Bronchial epithelial cell (primary cell): ENCODE results near the gene TGFBR3L. TPM values are rescaled to one million over a fixed set of nuclear protein-coding genes. Genes with fewer than 3 reads are reported as not detected.
A peak's percentile ranks its signal among the peaks of the same experiment; 100 is the strongest.

Experiments used
- DNase-seq: peaks from one replicate; pipeline ENCODE4 v3.0.0-alpha.2; 2010; ENCODE audit warnings: low read depth
- FAIRE-seq: peaks from 2 replicates; lab custom pipeline; 2011; peaks lifted over from hg19 to GRCh38; lab: Jason Lieb, UNC
- H3K27me3 ChIP-seq: 2 replicates; pipeline ENCODE4 v1.5.1; 2011; ENCODE audit warnings: low read length; ENCODE audit not compliant: control insufficient read depth, insufficient read depth
- H3K36me3 ChIP-seq: 2 replicates; pipeline ENCODE4 v1.5.1; 2011; ENCODE audit warnings: low read length; ENCODE audit not compliant: control insufficient read depth, insufficient read depth
- H3K4me3 ChIP-seq: 2 replicates; pipeline ENCODE4 v1.5.1; 2011; ENCODE audit warnings: mild to moderate bottlenecking, low read depth, low read length, control low read depth
- total RNA-seq: library from RNA; depleted of rRNA; stranded (reverse); fragments of >200 nt; gene quantifications from 2 replicates; pipeline ENCODE4 v1.2.1, GENCODE V29; 2014
- TF ChIP-seq, protein P1 (sequence below): IDR thresholded peaks from 2 replicates; pipeline ENCODE4 v1.5.1; 2011; ENCODE audit warnings: mild to moderate bottlenecking, moderate library complexity, low read length, control low read depth, inconsistent platforms; ENCODE audit not compliant: insufficient read depth, severe bottlenecking

Gene TGFBR3L
- total RNA-seq, 1 donor from 2014 or later, result 1.8 TPM

- FAIRE-seq (no peak), DNase-seq (no peak)
- H3K27me3 ChIP-seq, result no peaks in the 10 kb centered on the region
- H3K4me3 ChIP-seq, result peak overlapping the region; percentile 95
- TF ChIP-seq, protein P1, sequence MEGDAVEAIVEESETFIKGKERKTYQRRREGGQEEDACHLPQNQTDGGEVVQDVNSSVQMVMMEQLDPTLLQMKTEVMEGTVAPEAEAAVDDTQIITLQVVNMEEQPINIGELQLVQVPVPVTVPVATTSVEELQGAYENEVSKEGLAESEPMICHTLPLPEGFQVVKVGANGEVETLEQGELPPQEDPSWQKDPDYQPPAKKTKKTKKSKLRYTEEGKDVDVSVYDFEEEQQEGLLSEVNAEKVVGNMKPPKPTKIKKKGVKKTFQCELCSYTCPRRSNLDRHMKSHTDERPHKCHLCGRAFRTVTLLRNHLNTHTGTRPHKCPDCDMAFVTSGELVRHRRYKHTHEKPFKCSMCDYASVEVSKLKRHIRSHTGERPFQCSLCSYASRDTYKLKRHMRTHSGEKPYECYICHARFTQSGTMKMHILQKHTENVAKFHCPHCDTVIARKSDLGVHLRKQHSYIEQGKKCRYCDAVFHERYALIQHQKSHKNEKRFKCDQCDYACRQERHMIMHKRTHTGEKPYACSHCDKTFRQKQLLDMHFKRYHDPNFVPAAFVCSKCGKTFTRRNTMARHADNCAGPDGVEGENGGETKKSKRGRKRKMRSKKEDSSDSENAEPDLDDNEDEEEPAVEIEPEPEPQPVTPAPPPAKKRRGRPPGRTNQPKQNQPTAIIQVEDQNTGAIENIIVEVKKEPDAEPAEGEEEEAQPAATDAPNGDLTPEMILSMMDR, result no peak
- H3K36me3 ChIP-seq, result peaks cover 12% of the 10 kb centered on the region
These were observed 10.3 kb upstream of the TGFBR3L start for GRCh38 chr19:7904074-7905020.

DNA sequence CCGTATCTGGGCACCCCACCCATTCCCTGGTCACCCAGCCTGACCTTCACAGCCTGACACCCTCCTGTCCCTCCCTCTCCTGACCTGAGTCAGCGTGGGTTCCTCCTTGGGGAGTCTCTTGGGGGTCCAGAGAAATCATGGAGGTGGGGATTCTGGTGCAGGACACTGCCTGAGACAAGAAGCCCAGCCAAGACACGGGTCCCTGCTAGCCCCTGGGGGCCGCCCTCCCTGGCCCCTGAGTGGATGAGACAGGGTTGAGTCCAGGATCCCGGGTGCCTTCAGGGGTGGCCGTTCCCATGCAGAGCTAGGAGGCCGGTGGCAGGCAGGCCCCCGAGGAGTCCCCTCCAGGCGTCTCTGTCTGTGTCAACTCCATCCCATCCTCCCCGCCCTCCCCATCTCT, 9.4 kb upstream of the TGFBR3L start:
- Histone ChIP-seq H3K4me3 (no peak overlapping the region), H3K27me3 (no peaks in the 10 kb centered on the region), H3K36me3 (peaks cover 9% of the 10 kb centered on the region)
- DNase-seq (no peak), FAIRE-seq (no peak)
- TF ChIP-seq, protein P1, result no peak

GRCh38 chr19:7905859-7906258, 8.8 kb upstream of the TGFBR3L start:
- Histone ChIP-seq H3K27me3 (no peaks in the 10 kb centered on the region), H3K36me3 (peaks cover 12% of the 10 kb centered on the region), H3K4me3 (no peak overlapping the region)
- DNase-seq, result no peak
- TF ChIP-seq, protein P1, result no peak
- FAIRE-seq, result no peak

- FAIRE-seq (peak; percentile 66), DNase-seq (no peak)
These were observed 7.5 kb upstream of the TGFBR3L start for GRCh38 chr19:7907122-7907521.

DNA sequence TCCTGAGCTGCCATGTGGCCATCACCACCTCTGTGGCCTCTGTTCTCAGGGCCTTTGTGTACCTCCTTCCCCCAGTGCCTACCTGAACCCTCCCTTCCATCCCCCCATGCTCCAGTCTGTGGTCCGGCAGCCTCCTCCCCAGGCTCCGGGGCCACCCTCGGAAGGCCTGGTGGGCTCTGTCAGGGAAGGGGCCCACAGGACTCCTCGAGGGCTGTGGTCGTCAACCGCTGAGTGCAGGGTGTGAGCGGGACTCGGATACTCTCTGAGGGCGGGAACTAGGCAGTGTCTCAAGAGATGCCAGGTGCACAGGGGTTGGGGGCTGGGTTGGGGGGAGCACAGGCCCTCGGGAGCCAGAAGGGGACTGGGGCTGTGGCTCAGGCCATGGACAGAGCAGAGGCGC, 7.1 kb upstream of the TGFBR3L start:
- no peak for DNase-seq
- Histone ChIP-seq H3K36me3 (peaks cover 15% of the 10 kb centered on the region), H3K27me3 (no peaks in the 10 kb centered on the region), H3K4me3 (no peak overlapping the region)
- TF ChIP-seq, protein P1, result no peak
- no peak for FAIRE-seq

More at GRCh38 chr19:7907122-7907521, 7.5 kb upstream of the TGFBR3L start:
- Histone ChIP-seq H3K36me3 (peaks cover 15% of the 10 kb centered on the region), H3K27me3 (no peaks in the 10 kb centered on the region), H3K4me3 (no peak overlapping the region)
- TF ChIP-seq, protein P1, result no peak
